Activated CD8-positive, alpha-beta memory T cell treated with anti-CD3 and anti-CD28 coated beads, Interleukin-2, amount 50 U/mL, for 1 hour (primary cell): ENCODE measurements around the gene RASSF5.

Experiments
- DNase-seq: peaks from one replicate; pipeline ENCODE4 v3.0.0-alpha.2; 2020; ENCODE audit errors: extremely low read depth

Gene RASSF5

GRCh38 chr1:206497363-206497762, 10.0 kb upstream of the RASSF5 start:
- no peak for DNase-seq

GRCh38 chr1:206497774-206498173, 9.6 kb upstream of the RASSF5 start:
- DNase-seq = no peak

- no peak for DNase-seq
Observed at GRCh38 chr1:206498685-206499084, 8.6 kb upstream of the RASSF5 start.

GRCh38 chr1:206500046-206500445, 7.3 kb upstream of the RASSF5 start:
- DNase-seq = no peak

GRCh38 chr1:206501881-206502280, 5.5 kb upstream of the RASSF5 start:
- DNase-seq = no peak

GRCh38 chr1:206502403-206502802, 4.9 kb upstream of the RASSF5 start:
- DNase-seq = no peak

- DNase-seq = no peak
Observed at GRCh38 chr1:206502812-206503211, 4.5 kb upstream of the RASSF5 start.

GRCh38 chr1:206503591-206504362, 3.6 kb upstream of the RASSF5 start:
- DNase-seq = no peak

- no peak for DNase-seq
Observed at GRCh38 chr1:206504363-206504713, 3.0 kb upstream of the RASSF5 start.

- no peak for DNase-seq
Observed at GRCh38 chr1:206505702-206506355, 1.5 kb upstream of the RASSF5 start.

GRCh38 chr1:206506405-206507283, 687 bp upstream of the RASSF5 start:
- DNase-seq = no peak

- no peak for DNase-seq
Observed at GRCh38 chr1:206508130-206508889, 979 bp downstream of the RASSF5 start.

- no peak for DNase-seq
Observed at GRCh38 chr1:206508956-206509355, 1.6 kb downstream of the RASSF5 start.

- no peak for DNase-seq
Observed at GRCh38 chr1:206509612-206510257, 2.4 kb downstream of the RASSF5 start.

GRCh38 chr1:206510371-206510770, 3.0 kb downstream of the RASSF5 start:
- no peak for DNase-seq

- DNase-seq = no peak
Observed at GRCh38 chr1:206511362-206512057, 4.2 kb downstream of the RASSF5 start.

GRCh38 chr1:206512058-206512850, 4.9 kb downstream of the RASSF5 start:
- DNase-seq = no peak

GRCh38 chr1:206512851-206513180, 5.5 kb downstream of the RASSF5 start:
- no peak for DNase-seq

GRCh38 chr1:206513312-206514111, 6.2 kb downstream of the RASSF5 start:
- no peak for DNase-seq
